ENCODE data around the gene ANKRD33.

GRCh38 chr12:51866324-51866723, 21.6 kb upstream of the ANKRD33 start:
- TF ChIP-seq CTCF (conservative IDR thresholded peaks at IDR 0.05; ENCODE audit: low read depth, low read length) (no peak), EZH2 (IDR thresholded peaks at IDR 0.05; ENCODE audit: low read length, unreplicated experiment) (no peak)
